IMR-90 (cell line): ENCODE measurements around the gene VWA8. TPM values are rescaled to one million over a fixed set of nuclear protein-coding genes. Genes with fewer than 3 reads are reported as not detected.

Source experiments
- ATAC-seq: fragments of 200-7000 bp; cut with Tn5 transposase; 2 replicates; pipeline ENCODE4 v1.9.1; 2020; ENCODE audit warnings: low read depth, mild to moderate bottlenecking, moderate library complexity
- BruUV-seq: library from RNA; stranded (reverse); fragments of 400-500 nt; replicated peaks from 2 replicates; lab custom pipeline; 2021; lab: Mats Ljungman, UMichigan
- CTCF ChIA-PET: fragments of 300-600 bp; formaldehyde crosslinking; extraction: SDS; loops from one replicate; lab custom pipeline; 2021; ENCODE audit warnings: antibody characterized with exemption; lab: Yijun Ruan, JAX
- POLR2A ChIA-PET: fragments of 300-600 bp; sonication (Branson Sonifier 250); formaldehyde crosslinking; loops from one replicate; lab custom pipeline; 2022; ENCODE audit warnings: antibody characterized with exemption; ENCODE audit not compliant: unreplicated experiment; lab: Charles Lee
- DNase-seq: peaks from one replicate; pipeline ENCODE4 v3.0.0; 2013
- H2AFZ ChIP-seq: replicated peaks from 2 replicates; pipeline ENCODE3; 2013; ENCODE audit warnings: low read length, mild to moderate bottlenecking; ENCODE audit not compliant: poor library complexity
- H2AK5ac ChIP-seq: 2 replicates; pipeline ENCODE4 v1.6.1; 2013; ENCODE audit warnings: low read depth, low read length, inconsistent platforms
- H2AK9ac ChIP-seq: replicated peaks from 2 replicates; pipeline ENCODE3; 2013; ENCODE audit warnings: mild to moderate bottlenecking, low read depth, low read length, moderate library complexity; ENCODE audit not compliant: poor library complexity
- H2BK120ac ChIP-seq: 2 replicates; pipeline ENCODE4 v1.6.1; 2013; ENCODE audit warnings: low read depth, low read length, inconsistent platforms
- H2BK15ac ChIP-seq: 3 replicates; pipeline ENCODE4 v1.6.1; 2013; ENCODE audit warnings: low read depth, low read length, inconsistent platforms
- H2BK20ac ChIP-seq: 2 replicates; pipeline ENCODE4 v1.6.1; 2013; ENCODE audit warnings: low read depth, mild to moderate bottlenecking, inconsistent platforms, low read length, moderate library complexity
- H2BK5ac ChIP-seq: 2 replicates; pipeline ENCODE4 v1.6.1; 2013; ENCODE audit warnings: mild to moderate bottlenecking, low read depth, low read length, inconsistent platforms; ENCODE audit not compliant: poor library complexity, severe bottlenecking
- H3K14ac ChIP-seq: replicated peaks from 2 replicates; pipeline ENCODE4 v1.6.1; 2013; ENCODE audit warnings: low read depth, low read length, inconsistent platforms
- H3K18ac ChIP-seq: 2 replicates; pipeline ENCODE4 v1.6.1; 2013; ENCODE audit warnings: low read depth, low read length, control low read depth
- H3K23ac ChIP-seq: 2 replicates; pipeline ENCODE4 v1.6.1; 2013; ENCODE audit warnings: low read depth, low read length, inconsistent platforms
- H3K27ac ChIP-seq: 2 replicates; pipeline ENCODE4 v1.5.1; 2013; ENCODE audit warnings: mild to moderate bottlenecking, control low read depth, low read length; ENCODE audit not compliant: insufficient read depth
- H3K27me3 ChIP-seq: 2 replicates; pipeline ENCODE4 v1.6.1; 2013; ENCODE audit warnings: low read length; ENCODE audit not compliant: control insufficient read depth, insufficient read depth
- H3K36me3 ChIP-seq: 2 replicates; pipeline ENCODE4 v1.6.1; 2013; ENCODE audit warnings: low read length, mixed read lengths; ENCODE audit not compliant: control insufficient read depth, insufficient read depth
- H3K4ac ChIP-seq: 2 replicates; pipeline ENCODE4 v1.6.1; 2013; ENCODE audit warnings: low read depth, low read length, inconsistent platforms
- H3K4me1 ChIP-seq: 2 replicates; pipeline ENCODE4 v1.6.1; 2013; ENCODE audit warnings: low read length, mixed read lengths; ENCODE audit not compliant: control insufficient read depth, insufficient read depth
- H3K4me2 ChIP-seq: 2 replicates; pipeline ENCODE4 v1.6.1; 2013; ENCODE audit warnings: low read depth, mild to moderate bottlenecking, control low read depth, low read length, moderate library complexity
- H3K4me3 ChIP-seq: 2 replicates; pipeline ENCODE4 v1.5.1; 2013; ENCODE audit warnings: low read depth, mild to moderate bottlenecking, control low read depth, low read length, moderate library complexity; ENCODE audit not compliant: insufficient read depth
- H3K56ac ChIP-seq: 2 replicates; pipeline ENCODE4 v1.6.1; 2013; ENCODE audit warnings: low read length, inconsistent platforms; ENCODE audit not compliant: insufficient read depth; ENCODE audit errors: extremely low read depth
- H3K79me1 ChIP-seq, 2 experiments: 2 replicates each; pipeline ENCODE4 v1.6.1; 2013; ENCODE audit warnings: low read length in 2 of 2, inconsistent platforms in 1 of 2, low read depth in 1 of 2
- H3K9ac ChIP-seq: 2 replicates; pipeline ENCODE4 v1.6.1; 2013; ENCODE audit warnings: low read depth, low read length, control low read depth
- H3K9me1 ChIP-seq: 2 replicates; pipeline ENCODE4 v1.6.1; 2013; ENCODE audit warnings: low read length, inconsistent platforms; ENCODE audit not compliant: insufficient read depth
- H3K9me3 ChIP-seq: 2 replicates; pipeline ENCODE4 v1.6.1; 2013; ENCODE audit warnings: low read length; ENCODE audit not compliant: control insufficient read depth, insufficient read depth
- H4K20me1 ChIP-seq: 2 replicates; pipeline ENCODE4 v1.6.1; 2013; ENCODE audit warnings: low read length, inconsistent platforms; ENCODE audit not compliant: insufficient read depth
- H4K5ac ChIP-seq: 2 replicates; pipeline ENCODE4 v1.6.1; 2013; ENCODE audit warnings: mild to moderate bottlenecking, low read depth, low read length, control low read depth
- H4K8ac ChIP-seq, 2 experiments: 2 replicates each; pipeline ENCODE4 v1.6.1; 2013; ENCODE audit warnings: low read depth in 2 of 2, low read length in 2 of 2, control low read depth in 1 of 2, inconsistent platforms in 1 of 2
- H4K91ac ChIP-seq: 2 replicates; pipeline ENCODE4 v1.6.1; 2013; ENCODE audit warnings: low read depth, low read length, inconsistent platforms; ENCODE audit not compliant: insufficient read depth
- BHLHE40 ChIP-seq: fragments of 150-350 bp; IDR thresholded peaks from 2 replicates; pipeline ENCODE4 v1.6.1; 2016; ENCODE audit warnings: mild to moderate bottlenecking, low read depth, low read length
- CEBPB ChIP-seq: IDR thresholded peaks from 2 replicates; pipeline ENCODE4 v1.6.1; 2012; ENCODE audit warnings: low read depth, low read length, improper control_type of control experiment
- FOS ChIP-seq: fragments of 150-350 bp; IDR thresholded peaks from 2 replicates; pipeline ENCODE4 v1.6.1; 2016; ENCODE audit warnings: low read depth, low read length
- MAZ ChIP-seq: IDR thresholded peaks from 2 replicates; pipeline ENCODE4 v1.6.1; 2012; ENCODE audit warnings: low read depth, mild to moderate bottlenecking, low read length, improper control_type of control experiment, moderate library complexity, borderline replicate concordance
- NFE2L2 ChIP-seq: fragments of 150-350 bp; IDR thresholded peaks from 2 replicates; pipeline ENCODE4 v1.6.1; 2016; ENCODE audit warnings: low read depth, mild to moderate bottlenecking, low read length
- RAD21 ChIP-seq: IDR thresholded peaks from 2 replicates; pipeline ENCODE4 v1.6.1; 2012; ENCODE audit warnings: low read length, improper control_type of control experiment
- RCOR1 ChIP-seq: IDR thresholded peaks from 2 replicates; pipeline ENCODE4 v1.6.1; 2012; ENCODE audit warnings: mild to moderate bottlenecking, low read length, improper control_type of control experiment; ENCODE audit not compliant: insufficient replicate concordance
- RFX5 ChIP-seq: IDR thresholded peaks from 2 replicates; pipeline ENCODE4 v1.8.0; 2012; ENCODE audit warnings: low read depth, mild to moderate bottlenecking, low read length, moderate library complexity
- SMC3 ChIP-seq: fragments of 150-350 bp; IDR thresholded peaks from 2 replicates; pipeline ENCODE4 v1.6.1; 2016; ENCODE audit warnings: low read depth, mild to moderate bottlenecking, antibody characterized with exemption, low read length, moderate library complexity
- whole genome bisulfite sequencing, 2 experiments: methylation state at CpG; one replicate each; pipeline versions ENCODE4 v1.1.5 to v1.1.7; 2013; ENCODE audit warnings: missing lambda C conversion rate in 2 of 2; ENCODE audit not compliant: insufficient read length in 1 of 2; ENCODE audit errors: extremely low coverage in 2 of 2; 5-methylcytosine and 5-hydroxymethylcytosine counted together
- dilution Hi-C: fragments of 300-500 bp; cut with HindIII; formaldehyde crosslinking; loops from one replicate; pipeline ENCODE4 v1.14.3; 2018; ENCODE audit warnings: low sequenced_read_pairs; ENCODE audit not compliant: unreplicated experiment
- in situ Hi-C: fragments of 300-500 bp; cut with MboI; formaldehyde crosslinking; loops from 3 replicates; pipeline ENCODE4 v1.14.3; 2019; ENCODE audit warnings: low sequenced_read_pairs, inconsistent platforms, mixed read lengths
- intact Hi-C: fragments of 100-400 bp; cut with micrococcal nuclease; formaldehyde crosslinking; loops from 2 replicates; pipeline ENCODE4 v1.10.0; 2022
- polyA plus RNA-seq, 3 experiments: library from polyadenylated mRNA; depleted of rRNA; stranded (reverse); fragments of >200 nt; gene quantifications; 2 replicates each; pipeline ENCODE4 v1.2.3, GENCODE V29; 2012; ENCODE audit warnings: low replicate concordance in 1 of 3
- total RNA-seq: library from RNA; depleted of rRNA; stranded (reverse); fragments of >200 nt; gene quantifications from 2 replicates; pipeline ENCODE4 v1.2.3, GENCODE V29; 2012
- TF ChIP-seq, protein P1 (sequence below): conservative IDR thresholded peaks from 2 replicates; pipeline ENCODE4 v1.5.1; 2012; ENCODE audit warnings: mild to moderate bottlenecking, low read depth, low read length, improper control_type of control experiment

VWA8 gene
- total and polyA plus RNA-seq, 2 of the 4 experiments (the other 2 are of a cell fraction) = 5.9 to 18.3 TPM

DNA sequence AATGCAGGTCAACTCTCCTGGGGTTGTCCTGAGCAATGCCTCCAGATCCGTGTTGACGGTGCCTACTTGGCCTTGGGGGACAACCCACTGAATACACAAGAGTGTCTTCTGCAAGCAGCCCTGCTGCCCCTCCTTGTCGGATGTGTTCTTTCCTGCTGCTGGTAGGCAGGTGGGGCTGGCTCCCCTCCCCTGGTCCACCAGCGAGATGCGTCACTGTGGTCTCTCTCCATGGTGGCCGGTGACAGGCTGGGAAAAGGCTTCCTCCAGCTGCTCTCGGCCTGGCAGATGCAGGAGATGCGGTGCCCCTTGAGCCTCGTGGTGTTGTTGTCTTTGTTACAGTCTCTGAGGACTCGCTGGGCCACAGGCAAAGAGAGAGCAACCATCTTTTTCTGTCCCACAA lies 418.6 kb downstream of the VWA8 start:
- intact Hi-C loops (no loop called here), in situ Hi-C loops (no loop called here), dilution Hi-C loops (no loop called here)
- Histone ChIP-seq H2BK120ac (no peak overlapping the region), H2AFZ (no peak overlapping the region), H3K27ac (no peak overlapping the region), H3K9me1 (peaks cover 9% of the 10 kb centered on the region), H3K4me1 (peaks cover 10% of the 10 kb centered on the region), H3K14ac (no peak overlapping the region), H3K36me3 (no peaks in the 10 kb centered on the region), H3K4me2 (no peak overlapping the region), H2BK20ac (no peak overlapping the region), H2AK5ac (no peak overlapping the region), H4K8ac (no peak overlapping the region), H4K91ac (no peak overlapping the region), H3K4me3 (no peak overlapping the region), H3K4ac (no peak overlapping the region; the same call in 1 of the 2 replicates), H4K20me1 (no peaks in the 10 kb centered on the region; the same call in 1 of the 2 replicates), H2BK5ac (no peak overlapping the region), H3K9ac (no peak overlapping the region), H3K56ac (no peak overlapping the region), H3K9me3 (peaks cover 3% of the 10 kb centered on the region; the same call in 1 of the 2 replicates), H3K23ac (no peak overlapping the region), H2AK9ac (peak overlapping the region; percentile 72), H3K27me3 (no peaks in the 10 kb centered on the region; the same call in 1 of the 2 replicates), H3K79me1 (no peaks in the 10 kb centered on the region), H4K5ac (no peak overlapping the region), H3K18ac (no peak overlapping the region), H2BK15ac (no peak overlapping the region)
- POLR2A ChIA-PET = no interaction called here
- TF ChIP-seq RAD21 (no peak), RCOR1 (no peak), BHLHE40 (no peak), FOS (no peak), MAZ (no peak), SMC3 (no peak), NFE2L2 (no peak), CEBPB (no peak), RFX5 (no peak)
- TF ChIP-seq, protein P1, sequence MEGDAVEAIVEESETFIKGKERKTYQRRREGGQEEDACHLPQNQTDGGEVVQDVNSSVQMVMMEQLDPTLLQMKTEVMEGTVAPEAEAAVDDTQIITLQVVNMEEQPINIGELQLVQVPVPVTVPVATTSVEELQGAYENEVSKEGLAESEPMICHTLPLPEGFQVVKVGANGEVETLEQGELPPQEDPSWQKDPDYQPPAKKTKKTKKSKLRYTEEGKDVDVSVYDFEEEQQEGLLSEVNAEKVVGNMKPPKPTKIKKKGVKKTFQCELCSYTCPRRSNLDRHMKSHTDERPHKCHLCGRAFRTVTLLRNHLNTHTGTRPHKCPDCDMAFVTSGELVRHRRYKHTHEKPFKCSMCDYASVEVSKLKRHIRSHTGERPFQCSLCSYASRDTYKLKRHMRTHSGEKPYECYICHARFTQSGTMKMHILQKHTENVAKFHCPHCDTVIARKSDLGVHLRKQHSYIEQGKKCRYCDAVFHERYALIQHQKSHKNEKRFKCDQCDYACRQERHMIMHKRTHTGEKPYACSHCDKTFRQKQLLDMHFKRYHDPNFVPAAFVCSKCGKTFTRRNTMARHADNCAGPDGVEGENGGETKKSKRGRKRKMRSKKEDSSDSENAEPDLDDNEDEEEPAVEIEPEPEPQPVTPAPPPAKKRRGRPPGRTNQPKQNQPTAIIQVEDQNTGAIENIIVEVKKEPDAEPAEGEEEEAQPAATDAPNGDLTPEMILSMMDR = no peak
- CTCF ChIA-PET = no interaction called here
- ATAC-seq (no peak), DNase-seq (no peak)
- no TSS peak for BruUV-seq
- 87% methylated on average over 7 of the region's 10 CpGs; no CpG with 5 or more reads in 1 of the 2 experiments for WGBS, 2 experiments
